HEK293 (cell line): ENCODE results near the gene ISG15.

ENCODE experiments used
- CTCF ChIP-seq: fragments of 450-650 bp; formaldehyde crosslinking; IDR thresholded peaks from 2 replicates; pipeline ENCODE4 v1.5.1; 2016; ENCODE audit warnings: missing biosample characterization, missing genetic modification characterization
- ZNF580 ChIP-seq: fragments of 450-650 bp; formaldehyde crosslinking; IDR thresholded peaks from 2 replicates; pipeline ENCODE4 v1.5.1; 2016; ENCODE audit warnings: missing biosample characterization, missing genetic modification characterization

- TF ChIP-seq CTCF (tag by site-specific recombination) (no peak), ZNF580 (tag by site-specific recombination) (no peak)
Measured at GRCh38 chr1:1013105-1013921, at the start of gene ISG15.
